Myocyte (in vitro differentiated cells): Measurements from ENCODE around the gene EFNA2. TPM values are rescaled to one million over a fixed set of nuclear protein-coding genes. Genes with fewer than 3 reads are reported as not detected.
"Not testable (repeated sequence)": the region's sequence is repeated elsewhere in the genome, so short reads cannot be mapped to it uniquely, and the experiment has no call there.

Source experiments
- DNase-seq: peaks from one replicate; pipeline ENCODE4 v3.0.0-alpha.2; 2012; ENCODE audit warnings: low read depth
- total RNA-seq: library from RNA; depleted of rRNA; stranded (reverse); fragments of >200 nt; gene quantifications from 2 replicates; pipeline ENCODE4 v1.2.3, GENCODE V29; 2014

EFNA2 gene
- total RNA-seq, 1 donor from 2014 or later = not detected

DNA sequence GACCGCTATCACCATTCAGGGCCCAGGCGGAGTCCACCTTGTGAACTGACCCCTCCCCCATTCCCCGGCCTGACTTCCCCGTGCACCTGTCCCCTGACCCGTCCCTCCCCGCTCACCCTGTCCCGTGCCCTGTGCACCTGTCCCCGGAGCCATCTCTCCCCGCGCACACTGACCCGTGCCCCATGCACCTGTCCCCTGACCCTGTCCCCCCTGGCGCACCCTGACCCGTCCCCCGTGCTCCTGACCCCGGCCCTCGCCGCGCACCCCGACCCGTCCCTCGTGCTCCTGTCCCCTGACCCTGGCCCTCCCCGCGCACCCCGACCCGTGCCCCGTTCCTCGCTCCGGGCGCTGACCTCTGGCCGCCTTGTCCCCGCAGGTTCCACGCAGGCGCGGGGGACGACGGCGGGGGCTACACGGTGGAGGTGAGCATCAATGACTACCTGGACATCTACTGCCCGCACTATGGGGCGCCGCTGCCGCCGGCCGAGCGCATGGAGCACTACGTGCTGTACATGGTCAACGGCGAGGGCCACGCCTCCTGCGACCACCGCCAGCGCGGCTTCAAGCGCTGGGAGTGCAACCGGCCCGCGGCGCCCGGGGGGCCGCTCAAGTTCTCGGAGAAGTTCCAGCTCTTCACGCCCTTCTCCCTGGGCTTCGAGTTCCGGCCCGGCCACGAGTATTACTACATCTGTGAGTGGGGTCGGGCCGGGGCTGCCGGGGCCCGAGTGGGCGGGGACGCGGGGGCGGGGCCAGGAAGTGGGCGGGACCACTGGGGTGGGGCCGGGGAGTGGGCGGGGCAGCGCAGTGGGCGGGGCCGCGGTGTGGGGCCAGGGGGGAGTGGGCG is 9.7 kb downstream of the EFNA2 start:
- no peak for DNase-seq

GRCh38 chr19:1296078-1296477 is 10.4 kb downstream of the EFNA2 start:
- no peak for DNase-seq

DNA sequence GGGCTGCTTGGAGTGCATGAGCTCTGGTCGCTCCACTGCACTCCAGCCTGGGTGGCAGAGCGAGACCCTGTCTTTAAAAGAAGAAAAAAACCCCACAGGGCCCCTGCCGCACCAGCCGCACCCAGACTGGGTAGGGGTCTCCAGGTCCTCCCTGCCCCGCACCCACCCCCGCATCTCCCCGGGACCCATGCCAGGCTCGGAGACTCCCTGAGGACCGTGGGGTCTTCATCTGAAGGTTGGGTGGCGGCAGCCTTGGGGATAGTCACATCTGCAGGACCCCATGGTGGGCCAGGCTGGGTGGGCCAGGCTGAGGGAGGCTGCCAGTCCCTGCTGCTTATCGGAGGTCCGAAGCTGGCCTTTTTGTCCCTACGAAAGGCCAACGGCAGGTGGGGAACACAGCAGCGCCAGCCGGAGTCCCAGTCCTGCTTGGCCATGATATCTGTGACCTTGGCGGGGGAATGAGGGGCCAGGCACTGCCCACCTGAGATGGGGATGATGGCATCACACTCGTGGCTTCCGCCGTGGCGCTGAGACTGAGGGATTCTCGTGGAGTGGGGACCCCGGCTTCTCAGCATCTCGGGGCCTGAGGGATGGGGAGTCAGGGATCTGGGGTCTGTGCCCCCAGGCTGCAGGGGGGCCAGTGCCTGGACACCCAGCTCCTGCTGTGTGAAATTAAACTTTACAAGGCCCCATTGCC is 11.1 kb downstream of the EFNA2 start:
- no peak for DNase-seq

GRCh38 chr19:1298235-1298634 is 12.6 kb downstream of the EFNA2 start:
- DNase-seq = no peak

- no peak for DNase-seq
Measured at GRCh38 chr19:1299801-1300200, 14.1 kb downstream of the EFNA2 start.

GRCh38 chr19:1300744-1301490 is 15.2 kb downstream of the EFNA2 start:
- DNase-seq = no peak

DNA sequence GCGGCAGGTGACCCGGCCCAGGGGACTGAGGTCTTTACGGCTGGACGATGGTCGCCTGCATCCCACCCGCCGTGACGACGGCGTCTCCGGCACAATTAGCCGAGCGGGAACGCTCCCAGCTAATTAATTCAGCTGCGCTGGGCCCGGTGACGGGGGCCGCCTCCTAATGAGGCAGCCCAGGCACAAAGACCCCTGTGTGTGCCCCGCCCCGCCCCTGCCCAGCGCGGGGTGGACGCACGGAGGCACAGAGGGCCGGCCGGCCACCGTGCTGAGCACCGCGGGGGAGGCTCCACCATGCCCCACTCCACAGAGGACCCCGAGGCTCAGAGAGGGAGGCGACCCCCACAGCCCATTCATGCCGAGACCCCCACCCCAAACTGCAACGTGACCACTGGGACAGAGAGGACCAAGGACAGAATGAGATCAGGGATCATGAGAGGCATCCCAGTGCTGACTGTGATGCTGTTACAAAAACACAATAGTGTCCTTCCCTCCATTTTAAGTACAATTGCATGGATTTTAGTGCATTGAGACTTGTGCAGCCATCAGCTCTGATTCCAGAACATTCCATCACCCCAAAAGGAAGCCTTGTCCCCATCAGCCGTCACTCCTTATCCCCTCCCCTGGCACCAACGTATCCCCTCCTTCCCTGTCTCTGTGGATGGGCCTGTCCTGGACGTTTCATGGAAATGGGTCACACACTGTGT is 17.0 kb downstream of the EFNA2 start:
- DNase-seq = no peak

- DNase-seq = no peak
Measured at GRCh38 chr19:1304197-1304924, 18.7 kb downstream of the EFNA2 start.

GRCh38 chr19:1305354-1305753 is 19.7 kb downstream of the EFNA2 start:
- not testable (repeated sequence) for DNase-seq

- DNase-seq = no peak
Measured at GRCh38 chr19:1307320-1307719, 21.6 kb downstream of the EFNA2 start.

DNA sequence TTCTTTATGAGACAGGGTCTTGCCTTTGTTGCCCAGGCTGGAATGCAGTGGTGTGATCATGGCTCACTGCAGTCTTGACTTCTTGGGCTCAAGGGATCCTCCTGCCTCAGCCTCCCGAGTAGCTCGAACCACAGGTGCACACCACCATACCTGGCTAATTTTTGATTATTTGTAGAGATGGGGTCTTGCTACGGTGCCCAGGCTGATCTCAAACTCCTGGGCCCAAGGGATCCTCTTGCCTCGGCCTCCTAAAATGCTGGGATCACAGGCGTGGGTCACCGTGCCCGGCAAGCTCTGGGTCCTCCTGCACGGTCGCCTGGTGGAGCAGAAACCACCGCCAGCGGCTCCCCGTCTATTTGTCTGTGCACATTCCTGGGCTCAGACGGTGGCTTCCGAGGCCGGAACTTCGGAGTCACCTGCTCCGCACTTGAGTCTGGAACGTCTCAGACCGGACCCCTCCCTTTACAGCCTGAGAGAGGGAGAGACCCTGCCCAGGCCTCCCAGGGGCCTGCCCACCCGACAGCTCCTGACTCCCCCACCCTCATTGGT is 22.2 kb downstream of the EFNA2 start:
- no peak for DNase-seq

GRCh38 chr19:1308718-1309117 is 23.0 kb downstream of the EFNA2 start:
- DNase-seq = no peak

- DNase-seq = no peak
Measured at GRCh38 chr19:1309977-1310852, 24.5 kb downstream of the EFNA2 start.

DNA sequence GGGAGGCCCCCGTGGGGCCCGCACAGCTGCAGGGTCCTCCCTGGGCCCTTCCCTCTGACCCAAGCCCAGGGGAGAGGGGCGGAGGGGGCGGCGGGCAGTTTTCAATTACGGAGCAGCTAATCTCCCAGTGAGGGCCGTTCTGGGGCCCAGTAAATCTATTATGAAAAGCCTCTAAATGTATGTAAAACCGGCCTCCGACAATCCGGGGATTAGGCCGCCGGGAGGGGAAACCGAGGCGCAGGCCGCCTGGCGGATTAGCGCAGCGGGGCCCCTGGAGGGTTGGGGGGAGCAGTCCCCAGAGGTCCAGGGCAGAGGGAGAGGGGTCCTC is 25.1 kb downstream of the EFNA2 start:
- no peak for DNase-seq

DNA sequence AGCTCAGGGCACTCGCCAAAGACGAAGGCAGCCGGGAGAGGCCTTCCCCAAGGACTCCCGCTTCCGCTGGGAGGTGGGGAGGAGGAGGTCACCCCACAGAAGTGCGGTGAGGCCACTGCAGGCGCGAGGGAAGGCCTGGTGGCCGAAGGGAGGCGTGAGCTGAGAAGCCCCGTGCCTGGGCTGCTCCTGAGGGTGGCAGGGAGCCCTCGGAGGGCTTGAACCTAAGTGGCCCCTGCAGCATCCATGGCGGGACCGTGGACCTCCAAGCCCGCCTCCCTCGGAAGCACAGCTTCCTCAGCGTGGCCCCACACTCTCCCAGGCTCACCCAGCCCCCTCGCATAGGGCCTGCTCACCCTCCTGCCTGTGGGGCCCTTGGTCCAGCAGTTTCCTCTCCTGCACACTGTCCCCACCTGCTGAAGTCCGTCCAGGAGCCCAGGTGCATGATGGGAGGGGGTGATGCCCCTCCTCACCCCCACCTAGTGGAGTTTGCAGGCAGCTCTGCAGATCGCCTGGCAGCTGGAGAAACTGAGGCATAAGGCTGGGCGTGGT is 25.9 kb downstream of the EFNA2 start:
- DNase-seq = no peak

DNA sequence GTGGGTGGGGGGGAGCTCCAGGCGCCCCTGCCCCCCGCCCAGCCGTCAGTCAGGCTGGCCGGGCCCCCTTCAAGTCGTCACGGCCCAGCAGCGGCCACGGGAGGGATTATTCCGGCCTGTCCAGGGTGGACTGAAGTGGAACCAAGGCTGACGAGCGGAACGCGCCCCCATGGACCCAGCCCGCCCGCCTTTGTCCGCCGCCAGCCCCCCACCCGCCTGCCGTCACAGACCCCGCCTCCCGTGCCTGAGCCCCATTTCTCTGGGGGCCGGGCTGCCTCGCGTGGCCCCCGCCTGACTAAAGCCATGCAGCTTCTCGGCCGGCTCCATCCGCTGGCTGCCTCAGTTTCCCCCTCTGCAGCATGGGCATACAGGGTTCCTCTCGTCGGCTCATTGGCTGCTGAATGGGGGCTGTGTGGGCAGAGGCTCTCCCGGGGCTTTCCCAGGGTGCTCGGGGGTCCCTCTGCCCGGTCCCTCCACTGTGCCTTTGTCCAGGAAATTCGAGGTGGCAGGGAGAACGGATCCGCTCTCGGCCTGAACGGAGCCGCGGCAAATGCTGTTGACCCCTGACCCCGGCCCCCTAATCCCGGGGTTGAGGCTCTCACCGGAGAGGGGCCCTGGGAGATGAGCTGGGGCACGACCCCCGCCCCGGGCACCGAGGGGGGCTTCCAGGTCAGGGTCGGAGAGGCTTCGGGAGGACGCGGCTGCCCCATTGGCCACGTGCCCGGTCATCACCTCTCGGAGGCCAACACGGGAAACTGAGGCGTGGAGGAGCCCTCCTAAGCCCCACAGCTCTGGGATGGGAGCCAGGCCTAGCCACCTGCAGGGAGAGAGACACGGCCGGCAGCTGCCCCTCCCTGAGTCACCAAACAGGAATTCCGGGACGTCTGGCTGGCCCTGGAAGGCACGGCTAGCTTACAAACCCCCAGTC is 27.4 kb downstream of the EFNA2 start:
- DNase-seq = peak; percentile 80

- DNase-seq = no peak
Measured at GRCh38 chr19:1313695-1314613, 28.3 kb downstream of the EFNA2 start.
